Activated naive CD8-positive, alpha-beta T cell treated with anti-CD3 and anti-CD28 coated beads, Interleukin-2, amount 50 U/mL, for 16 hours (primary cell): ENCODE measurements around the gene ABI3.

ENCODE experiments used
- DNase-seq: peaks from one replicate; pipeline ENCODE4 v3.0.0-alpha.2; 2020; ENCODE audit warnings: low read depth, low spot score

The ABI3 gene

GRCh38 chr17:49197346-49197998, 13.0 kb upstream of the ABI3 start:
- no peak for DNase-seq

GRCh38 chr17:49198211-49198610, 12.3 kb upstream of the ABI3 start:
- DNase-seq: no peak

- DNase-seq: no peak
These were observed 10.0 kb upstream of the ABI3 start for GRCh38 chr17:49200423-49201083.

DNA sequence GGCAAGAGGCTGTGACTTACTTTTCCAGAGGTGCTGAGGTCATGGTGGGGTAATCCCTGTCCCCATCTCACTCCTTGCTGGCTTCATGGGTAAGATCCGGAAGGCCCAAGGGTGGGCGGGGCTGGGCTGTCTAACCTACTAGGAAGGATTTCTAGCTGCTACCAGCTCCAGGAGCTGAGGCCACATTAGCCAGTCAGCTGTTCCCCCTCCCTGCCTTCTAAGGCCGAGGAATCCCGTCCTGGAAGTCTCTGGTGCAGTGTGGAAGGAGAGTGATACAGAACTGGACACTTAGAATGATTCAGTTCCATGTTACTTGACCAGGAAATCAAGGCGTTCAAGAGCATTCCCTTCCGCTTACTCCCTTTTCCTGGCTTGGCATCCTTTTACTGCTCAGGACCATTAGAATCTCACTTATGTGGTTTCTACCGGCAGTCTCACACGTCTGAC, 9.0 kb upstream of the ABI3 start:
- no peak for DNase-seq

DNA sequence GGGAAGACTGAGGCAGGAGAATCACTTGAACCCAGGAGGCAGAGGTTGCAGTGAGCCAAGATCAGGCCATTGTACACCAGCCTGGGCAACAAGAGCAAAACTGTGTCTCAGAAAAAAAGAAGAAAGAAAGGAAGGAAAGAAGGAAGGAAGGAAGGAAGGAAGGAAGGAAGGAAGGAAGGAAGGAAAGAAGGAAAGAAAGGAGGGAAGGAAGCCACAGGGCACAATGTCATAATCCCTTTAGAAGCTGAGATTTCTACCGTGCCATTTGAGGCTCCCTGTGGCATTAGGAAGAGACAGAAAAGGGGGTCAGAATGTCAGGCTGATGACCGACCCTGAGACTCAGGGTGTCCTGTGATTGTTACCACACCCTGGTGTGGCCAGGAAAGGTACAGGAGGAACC, 6.7 kb upstream of the ABI3 start:
- no peak for DNase-seq

- no peak for DNase-seq
These were observed 6.0 kb upstream of the ABI3 start for GRCh38 chr17:49204516-49204915.

DNA sequence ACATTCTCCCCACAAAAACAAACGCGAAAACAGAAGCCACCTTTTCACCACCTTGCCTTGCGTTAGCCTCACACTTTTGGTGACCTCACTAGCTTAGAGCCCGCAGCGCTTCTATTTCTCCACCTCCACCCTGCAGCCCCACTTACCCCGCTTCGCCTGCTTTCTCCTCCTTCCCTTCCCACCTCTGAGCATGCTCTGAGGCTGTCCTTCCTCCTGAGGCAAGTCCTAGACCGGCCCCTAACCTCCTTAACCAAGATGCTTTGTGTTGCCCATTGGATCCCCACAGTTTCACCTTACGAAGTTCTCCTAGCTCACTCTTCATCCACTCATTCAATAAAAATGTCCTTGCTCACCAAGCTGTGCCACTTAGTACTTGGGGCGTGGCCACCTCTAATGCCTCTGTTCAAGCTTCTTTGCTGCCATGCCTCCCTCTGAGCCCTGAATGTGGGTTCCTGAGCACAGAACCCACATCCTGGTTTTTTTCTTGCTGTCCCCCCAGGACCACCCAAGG, 1.4 kb upstream of the ABI3 start:
- DNase-seq: no peak

DNA sequence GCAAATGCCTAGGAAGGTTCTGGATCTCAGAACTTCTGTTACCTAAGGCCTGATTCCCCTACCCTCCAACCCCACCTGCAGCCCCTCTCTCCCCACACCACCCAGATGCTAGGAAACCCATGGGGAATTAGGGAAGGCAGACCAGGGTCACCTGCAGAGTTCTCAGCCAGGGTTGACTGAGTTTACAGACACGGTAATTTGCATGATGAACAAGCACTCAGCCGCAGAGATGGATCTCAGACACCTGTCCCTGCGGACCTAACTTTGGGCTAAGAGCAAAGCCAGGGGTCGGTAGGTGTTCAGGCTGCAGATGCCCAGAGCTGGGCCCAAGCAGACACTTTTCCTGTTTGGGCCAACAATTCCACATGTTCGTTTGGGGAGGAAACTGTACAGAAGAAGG, 2.9 kb downstream of the ABI3 start:
- DNase-seq: no peak

DNA sequence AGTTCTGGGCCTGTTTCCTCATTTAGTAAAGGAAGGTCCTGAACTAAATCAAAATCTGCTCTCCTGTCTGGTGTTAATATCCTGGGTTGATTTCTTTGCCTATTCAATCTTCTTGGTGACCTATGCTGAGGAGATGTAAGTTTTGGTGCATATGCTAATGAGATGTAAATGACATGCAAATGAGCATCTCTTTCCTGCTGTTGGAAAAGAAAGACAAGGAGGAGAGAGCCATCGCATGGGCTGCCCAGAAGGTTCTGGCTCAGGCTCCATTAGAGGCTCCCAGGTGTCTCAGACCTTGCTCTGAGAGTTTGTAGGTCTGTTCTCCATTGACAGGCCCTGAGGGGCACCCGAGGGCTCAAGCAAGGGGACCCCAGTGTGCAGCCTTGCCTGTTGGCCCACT, 3.3 kb downstream of the ABI3 start:
- DNase-seq: no peak

GRCh38 chr17:49214676-49215360, 4.3 kb downstream of the ABI3 start:
- no peak for DNase-seq

DNA sequence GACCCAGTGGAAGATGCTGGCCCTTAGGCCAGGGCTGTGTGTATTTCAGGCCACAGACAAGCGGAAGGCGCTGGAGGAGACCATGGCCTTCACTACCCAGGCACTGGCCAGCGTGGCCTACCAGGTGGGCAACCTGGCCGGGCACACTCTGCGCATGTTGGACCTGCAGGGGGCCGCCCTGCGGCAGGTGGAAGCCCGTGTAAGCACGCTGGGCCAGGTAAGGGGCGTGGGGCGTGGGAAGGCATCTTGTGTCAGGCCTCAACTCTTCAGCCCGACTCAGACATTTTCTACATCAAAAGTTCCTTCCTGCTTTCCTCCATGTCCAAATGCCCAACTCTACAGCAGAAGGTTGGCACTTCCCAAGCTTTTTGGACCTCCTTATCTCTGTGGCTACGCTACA, 6.0 kb downstream of the ABI3 start:
- DNase-seq: no peak

DNA sequence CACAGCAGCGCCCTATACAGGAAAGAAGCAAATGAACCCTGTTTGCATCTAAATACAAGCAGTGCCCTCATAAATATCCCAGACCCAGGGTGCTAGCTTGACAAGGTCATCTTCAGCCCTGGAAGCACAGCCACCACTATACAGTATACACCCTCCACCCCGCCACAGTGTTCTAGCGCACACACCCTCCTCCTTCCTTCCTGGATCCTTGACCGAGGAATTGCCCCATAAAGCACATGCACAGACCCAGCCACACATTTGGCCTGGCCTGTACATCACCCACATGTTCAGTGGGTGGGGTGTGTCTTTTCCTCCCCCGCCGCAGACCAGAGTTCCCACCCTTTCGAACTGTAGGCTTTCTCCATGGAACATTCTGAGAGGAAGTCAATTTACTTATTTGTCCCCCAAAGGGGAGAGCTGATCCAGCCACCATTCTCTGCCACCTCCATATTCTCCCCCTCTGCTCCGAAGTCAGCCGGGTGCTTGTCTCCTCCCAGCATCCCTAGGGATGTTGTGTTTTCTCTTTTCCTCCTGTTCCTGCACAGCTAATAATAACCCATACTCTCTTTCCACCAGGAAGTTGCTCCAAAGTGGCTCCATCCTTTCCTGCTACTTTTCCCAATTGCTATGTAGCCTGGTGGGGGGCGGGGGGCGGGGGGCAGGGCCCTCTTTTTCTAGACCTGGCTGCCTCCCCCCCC, 6.6 kb downstream of the ABI3 start:
- no peak for DNase-seq

GRCh38 chr17:49217651-49218413, 7.3 kb downstream of the ABI3 start:
- DNase-seq: no peak

DNA sequence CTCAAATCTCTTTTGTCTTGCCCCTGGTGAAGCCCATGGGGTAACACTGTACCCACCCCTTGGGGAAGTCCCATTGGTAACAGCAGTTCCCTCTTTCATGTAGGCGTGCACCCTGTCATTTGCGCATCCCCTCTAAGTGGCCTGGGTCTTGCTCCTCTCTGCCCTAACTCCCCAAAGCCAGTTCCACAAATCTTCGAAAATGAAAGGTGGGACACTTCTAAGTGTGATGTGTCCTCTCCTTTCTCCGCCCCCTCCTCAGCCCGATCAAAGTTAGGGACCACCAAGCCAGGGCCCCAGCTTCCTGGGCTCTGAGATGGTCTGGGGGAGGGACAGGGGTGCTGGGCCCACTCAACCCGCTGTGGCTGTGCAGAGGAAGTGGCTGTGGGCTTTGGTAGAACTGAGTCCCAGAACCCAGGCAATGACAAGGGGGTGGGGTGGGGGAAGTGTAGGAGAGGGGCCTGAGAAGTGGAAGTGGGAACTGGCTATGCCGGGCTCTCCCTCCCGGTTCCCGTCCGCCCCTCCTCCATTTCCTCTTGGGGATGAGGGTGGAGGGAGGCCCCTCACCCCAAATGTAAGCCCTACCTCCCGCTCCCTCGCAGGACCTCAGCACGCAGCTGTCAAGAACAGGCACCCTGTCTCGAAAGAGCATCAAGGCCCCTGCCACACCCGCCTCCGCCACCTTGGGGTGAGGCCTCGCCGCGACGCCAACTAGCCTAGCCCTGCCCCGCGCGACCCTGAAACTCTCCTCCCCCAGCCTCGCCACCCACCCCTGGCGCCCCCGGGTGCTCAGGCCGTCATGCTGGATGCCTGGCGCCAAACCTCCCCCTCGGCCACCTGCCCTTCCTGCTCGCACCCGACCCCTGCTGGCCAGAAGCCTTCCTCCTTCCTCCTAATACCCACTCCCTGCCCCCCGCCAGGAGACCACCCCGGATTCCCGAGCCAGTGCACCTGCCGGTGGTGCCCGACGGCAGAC, 8.7 kb downstream of the ABI3 start:
- no peak for DNase-seq

GRCh38 chr17:49219987-49220386, 9.5 kb downstream of the ABI3 start:
- no peak for DNase-seq

DNA sequence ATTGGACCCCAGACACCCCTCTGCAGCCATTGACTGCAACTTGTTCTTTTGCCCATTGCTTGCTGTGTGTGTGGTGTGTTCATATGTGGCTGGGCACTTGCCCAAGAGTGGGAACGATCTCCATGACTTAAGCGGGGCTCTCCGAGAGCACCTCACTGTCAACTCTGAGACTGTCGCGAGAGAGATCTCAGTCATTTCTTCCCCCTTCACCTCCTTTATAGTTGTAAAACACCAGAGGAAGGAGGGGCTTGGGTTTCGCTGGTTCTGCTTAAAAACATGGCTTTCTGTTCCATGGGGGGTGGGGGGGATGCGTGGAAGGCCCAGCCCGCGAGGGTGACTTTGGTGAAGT, 12.6 kb downstream of the ABI3 start:
- no peak for DNase-seq

DNA sequence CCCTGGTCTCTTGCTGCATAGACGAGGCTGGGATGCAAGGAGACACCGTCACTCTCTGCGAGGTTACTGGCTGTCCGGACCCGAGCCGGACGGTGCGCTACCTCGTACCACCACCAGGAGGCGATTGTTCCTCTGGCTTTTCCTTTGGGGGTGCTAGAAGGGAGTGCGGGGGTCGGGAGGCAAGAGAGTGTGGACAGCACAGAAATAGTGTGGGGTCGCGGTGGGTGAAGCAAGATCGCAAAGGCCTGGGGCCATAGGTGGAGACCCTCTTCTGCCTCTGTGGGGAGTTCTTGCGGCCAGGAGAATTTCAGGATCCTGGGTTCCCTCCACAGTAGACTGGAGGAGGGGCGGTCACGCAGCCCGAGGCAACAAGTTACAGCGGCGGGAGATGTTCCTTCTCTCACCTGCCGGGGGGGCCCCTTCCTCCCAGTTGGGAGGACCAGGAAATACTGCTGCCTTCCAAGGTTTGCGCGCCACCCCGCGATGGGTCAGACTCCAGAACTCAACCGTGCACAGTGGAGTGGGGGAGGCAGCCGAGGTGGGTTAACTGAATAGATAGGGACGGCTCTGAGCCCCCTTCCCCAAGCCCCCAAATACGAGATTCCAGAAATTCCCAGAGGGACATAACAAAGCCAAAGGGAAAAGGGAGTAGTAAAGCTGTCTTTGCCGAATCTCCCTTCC, 13.2 kb downstream of the ABI3 start:
- peak; percentile 47 for DNase-seq

DNA sequence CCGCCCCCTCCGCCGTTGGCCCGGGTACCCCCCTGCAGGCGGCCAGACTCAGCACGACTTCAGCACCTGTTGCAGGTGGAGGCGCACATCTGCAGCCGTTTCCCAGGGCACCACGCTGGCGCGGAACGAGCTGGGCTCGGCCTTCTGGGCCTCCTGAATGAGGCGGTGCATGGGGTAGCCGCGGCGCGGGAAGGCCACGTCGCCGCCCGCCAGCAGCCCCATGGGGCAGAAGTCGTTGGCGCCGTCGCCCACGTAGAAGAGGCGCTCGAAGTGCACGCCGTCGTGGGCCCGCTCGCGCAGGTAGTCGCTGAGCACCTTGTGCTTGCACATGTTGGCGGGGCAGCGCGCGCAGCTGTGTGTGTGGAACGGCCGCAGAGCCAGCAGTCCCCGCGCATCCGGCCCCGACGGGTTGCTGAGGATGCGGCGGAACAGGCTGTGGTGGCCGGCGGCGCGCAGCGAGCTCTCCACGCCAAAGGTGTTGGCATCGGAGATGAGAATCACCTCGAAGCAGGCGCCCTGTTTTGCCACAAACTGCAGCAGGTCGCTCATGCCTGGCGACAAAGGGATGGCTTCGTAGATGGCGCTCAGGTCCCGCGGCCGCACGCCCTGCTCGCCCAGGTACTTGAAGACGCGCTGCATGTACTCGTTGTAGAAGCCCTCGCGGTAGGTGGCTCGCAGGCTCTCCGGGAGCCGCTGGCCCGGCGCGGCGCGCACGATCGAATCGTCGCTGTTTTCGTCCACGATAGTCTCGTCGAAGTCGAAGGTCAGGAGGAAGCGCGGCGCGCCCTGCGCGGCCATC, 13.9 kb downstream of the ABI3 start:
- DNase-seq: no peak

GRCh38 chr17:49224997-49225337, 14.5 kb downstream of the ABI3 start:
- no peak for DNase-seq
